Measurements from ENCODE around the gene NFKB2.

NFKB2 gene

GRCh38 chr10:102395400-102396316 is at the start of gene NFKB2:
Gene NFKB2 (plus strand): TSS chr10:102395705. CDS start chr10:102395960, 255 bp downstream.
- peak; percentile 87 to 90 for DNase-seq (ENCODE audit: low read depth in 2 of 2)

- DNase-seq (ENCODE audit: low read depth in 2 of 2) = no peak
Measured at GRCh38 chr10:102347236-102347828, 48.2 kb upstream of the NFKB2 start.

DNA sequence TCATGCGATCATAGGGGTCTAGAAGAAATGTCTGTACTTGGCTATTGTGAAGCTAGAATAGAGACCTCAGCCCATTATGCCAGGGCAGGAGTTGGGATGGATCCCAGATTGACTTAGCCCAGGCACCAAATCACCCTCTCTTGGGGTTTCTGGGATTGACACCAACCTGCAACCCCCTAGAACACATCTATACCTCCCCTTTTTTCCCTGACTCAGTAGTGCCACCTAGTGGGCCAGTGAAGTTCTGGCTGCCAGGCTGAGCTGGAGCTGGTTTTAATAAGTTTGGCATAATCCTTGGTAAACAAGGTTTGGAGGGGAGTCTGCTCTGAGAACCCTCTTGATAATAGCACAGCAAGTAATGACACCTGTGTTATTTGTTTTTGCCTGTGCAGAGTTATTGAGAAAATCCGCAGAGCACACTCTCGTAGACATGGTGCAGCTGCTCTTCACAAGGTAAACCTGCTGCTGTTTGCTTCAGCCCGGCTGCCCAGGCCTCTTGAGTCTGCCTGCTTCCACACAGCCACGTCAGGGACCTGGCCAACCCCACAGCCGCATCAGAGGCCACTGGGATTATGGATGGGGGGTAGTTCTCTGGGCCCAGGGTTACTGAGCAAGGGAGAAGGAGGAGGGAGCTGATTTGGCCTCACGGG is 43.3 kb upstream of the NFKB2 start:
- peak; percentile 42 to 64 for DNase-seq (ENCODE audit: low read depth in 2 of 2)

GRCh38 chr10:102354451-102354850 is 41.1 kb upstream of the NFKB2 start:
- no peak for DNase-seq (ENCODE audit: low read depth in 2 of 2)

GRCh38 chr10:102358712-102359382 is 36.7 kb upstream of the NFKB2 start:
- no peak for DNase-seq (ENCODE audit: low read depth in 2 of 2)

DNA sequence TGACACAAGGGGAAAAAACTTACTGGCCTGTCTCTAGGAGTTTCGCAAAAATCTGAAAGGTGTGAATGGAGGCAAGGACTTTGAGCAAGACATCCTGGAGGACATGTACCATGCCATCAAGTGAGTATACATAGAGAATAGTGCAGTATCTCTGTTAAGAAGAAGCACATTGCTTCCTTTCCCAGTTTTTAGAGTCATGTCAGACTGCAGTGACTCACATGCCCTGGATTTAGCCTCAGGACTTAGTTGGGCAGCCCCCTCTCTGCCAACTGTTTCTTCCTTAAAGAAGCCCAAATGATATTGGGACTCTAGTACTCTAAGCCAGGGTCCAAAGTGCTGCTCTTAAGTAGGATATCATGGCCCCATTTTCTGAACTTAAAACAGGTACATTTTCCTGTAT is 28.1 kb upstream of the NFKB2 start:
- no peak for DNase-seq (ENCODE audit: low read depth in 2 of 2)

- no peak for DNase-seq (ENCODE audit: low read depth in 2 of 2)
Measured at GRCh38 chr10:102368077-102368476, 27.4 kb upstream of the NFKB2 start.

DNA sequence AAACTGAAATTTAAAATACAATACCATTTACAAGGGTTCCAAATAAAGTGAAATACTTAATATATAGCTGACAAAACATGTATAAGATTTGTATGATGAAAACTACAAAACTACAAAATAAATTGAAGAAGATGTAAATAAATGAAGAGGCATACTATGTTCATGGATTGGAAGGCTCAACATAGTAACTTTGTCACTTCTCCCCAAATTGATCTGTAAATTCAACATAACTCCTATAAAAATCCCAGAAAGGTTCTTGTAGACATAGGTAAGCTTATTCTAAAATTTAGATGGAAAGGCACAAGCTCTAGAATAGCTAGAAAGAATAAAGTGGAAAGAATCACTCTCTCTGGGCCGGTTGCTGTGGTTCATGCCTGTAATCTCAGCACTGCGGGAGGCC is 24.2 kb upstream of the NFKB2 start:
- DNase-seq (ENCODE audit: low read depth in 2 of 2) = no peak

DNA sequence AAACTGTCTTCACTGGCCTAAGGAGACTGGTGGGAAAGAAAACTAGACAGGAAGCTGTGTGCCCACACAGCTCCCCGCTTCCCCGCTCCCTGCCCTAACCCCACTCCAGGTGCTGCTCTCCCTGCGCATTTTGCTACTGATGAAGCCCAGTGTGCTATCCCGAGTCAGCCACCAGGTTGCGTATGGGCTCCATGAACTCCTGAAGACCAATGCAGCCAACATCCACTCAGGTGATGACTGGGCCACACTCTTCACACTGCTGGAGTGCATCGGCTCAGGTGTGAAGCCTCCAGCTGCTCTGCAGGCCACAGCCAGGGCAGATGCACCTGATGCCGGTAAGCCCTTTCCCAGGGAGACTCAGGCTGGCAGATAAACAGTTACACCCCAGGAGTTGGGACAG is 20.3 kb upstream of the NFKB2 start:
- no peak for DNase-seq (ENCODE audit: low read depth in 2 of 2)

- no peak for DNase-seq (ENCODE audit: low read depth in 2 of 2)
Measured at GRCh38 chr10:102375867-102376266, 19.6 kb upstream of the NFKB2 start.

DNA sequence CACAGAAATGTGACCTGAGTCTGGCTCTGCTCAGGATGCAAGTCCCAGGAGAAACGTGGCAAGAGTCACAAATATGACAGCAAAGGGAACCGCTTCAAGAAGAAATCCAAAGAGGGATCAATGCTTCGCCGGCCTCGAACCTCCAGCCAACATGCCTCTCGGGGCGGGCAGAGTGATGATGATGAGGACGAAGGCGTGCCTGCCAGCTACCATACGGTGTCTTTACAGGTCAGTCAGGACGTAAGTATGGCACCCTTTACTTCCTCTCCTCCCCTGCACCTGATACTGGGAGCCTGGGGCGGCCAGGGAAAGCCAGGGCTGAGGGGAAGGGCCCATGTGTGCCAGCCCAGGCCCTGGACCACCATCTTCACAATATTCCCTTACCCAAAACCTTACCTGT is 18.6 kb upstream of the NFKB2 start:
- DNase-seq (ENCODE audit: low read depth in 2 of 2) = no peak

- DNase-seq (ENCODE audit: low read depth in 2 of 2) = no peak
Measured at GRCh38 chr10:102379383-102379782, 16.1 kb upstream of the NFKB2 start.

- DNase-seq (ENCODE audit: low read depth in 2 of 2) = no peak
Measured at GRCh38 chr10:102381983-102382382, 13.5 kb upstream of the NFKB2 start.

- no peak for DNase-seq (ENCODE audit: low read depth in 2 of 2)
Measured at GRCh38 chr10:102382871-102383270, 12.6 kb upstream of the NFKB2 start.

GRCh38 chr10:102384053-102384452 is 11.5 kb upstream of the NFKB2 start:
- no peak for DNase-seq (ENCODE audit: low read depth in 2 of 2)

- DNase-seq (ENCODE audit: low read depth in 2 of 2) = no peak
Measured at GRCh38 chr10:102384606-102385429, 10.7 kb upstream of the NFKB2 start.

GRCh38 chr10:102389894-102390293 is 5.6 kb upstream of the NFKB2 start:
- DNase-seq (ENCODE audit: low read depth in 2 of 2) = no peak

GRCh38 chr10:102392306-102392705 is 3.2 kb upstream of the NFKB2 start:
- no peak for DNase-seq (ENCODE audit: low read depth in 2 of 2)

- no peak for DNase-seq (ENCODE audit: low read depth in 2 of 2)
Measured at GRCh38 chr10:102393411-102394078, 2.0 kb upstream of the NFKB2 start.

DNA sequence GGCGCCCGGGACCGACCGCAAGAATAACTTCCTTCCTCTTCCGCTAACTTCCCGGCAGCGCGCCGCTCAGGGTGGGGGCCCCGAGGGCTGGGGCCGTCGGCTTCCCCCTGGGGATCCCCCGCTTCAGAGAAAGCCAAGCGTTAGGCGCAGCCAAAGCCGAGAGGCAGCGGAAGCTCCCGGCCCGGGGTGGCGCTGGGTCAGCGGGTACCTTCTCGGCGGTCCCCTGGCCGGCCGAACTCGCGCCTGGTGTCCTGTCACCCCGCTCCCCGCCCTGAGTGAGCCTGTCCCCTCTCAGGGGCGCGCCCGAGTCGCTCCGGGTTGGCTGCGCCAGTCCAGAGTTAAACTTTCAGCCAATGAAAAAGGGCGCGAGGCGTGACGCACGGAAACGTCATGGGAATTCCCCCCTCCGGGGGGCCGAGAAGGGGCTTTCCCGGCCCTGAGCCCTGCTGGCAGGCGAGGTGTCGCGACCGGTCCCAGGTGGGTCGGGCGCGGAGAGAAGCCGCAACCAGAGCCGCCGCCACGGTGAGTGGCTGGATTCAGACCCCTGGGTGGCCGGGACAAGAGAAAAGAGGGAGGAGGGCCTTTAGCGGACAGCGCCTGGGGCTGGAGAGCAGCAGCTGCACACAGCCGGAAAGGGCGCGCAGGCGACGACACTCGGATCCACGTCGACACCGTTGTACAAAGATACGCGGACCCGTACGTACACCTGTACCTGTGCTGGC is 1.3 kb upstream of the NFKB2 start:
- peak; percentile 99 for DNase-seq (ENCODE audit: low read depth in 2 of 2)
